Activated CD4-positive, alpha-beta T cell treated with anti-CD3 and anti-CD28 coated beads, Interleukin-2, Interleukin-4, amounts not matched to agents 100 ng/mL and 50 ng/mL, durations not matched to agents 16 hours and 8 hours (primary cell): Measurements from ENCODE around the gene HOXB6.

ENCODE experiments used
- DNase-seq: peaks from one replicate; pipeline ENCODE4 v3.0.0-alpha.2; 2020; ENCODE audit warnings: low spot score

Gene HOXB6

DNA sequence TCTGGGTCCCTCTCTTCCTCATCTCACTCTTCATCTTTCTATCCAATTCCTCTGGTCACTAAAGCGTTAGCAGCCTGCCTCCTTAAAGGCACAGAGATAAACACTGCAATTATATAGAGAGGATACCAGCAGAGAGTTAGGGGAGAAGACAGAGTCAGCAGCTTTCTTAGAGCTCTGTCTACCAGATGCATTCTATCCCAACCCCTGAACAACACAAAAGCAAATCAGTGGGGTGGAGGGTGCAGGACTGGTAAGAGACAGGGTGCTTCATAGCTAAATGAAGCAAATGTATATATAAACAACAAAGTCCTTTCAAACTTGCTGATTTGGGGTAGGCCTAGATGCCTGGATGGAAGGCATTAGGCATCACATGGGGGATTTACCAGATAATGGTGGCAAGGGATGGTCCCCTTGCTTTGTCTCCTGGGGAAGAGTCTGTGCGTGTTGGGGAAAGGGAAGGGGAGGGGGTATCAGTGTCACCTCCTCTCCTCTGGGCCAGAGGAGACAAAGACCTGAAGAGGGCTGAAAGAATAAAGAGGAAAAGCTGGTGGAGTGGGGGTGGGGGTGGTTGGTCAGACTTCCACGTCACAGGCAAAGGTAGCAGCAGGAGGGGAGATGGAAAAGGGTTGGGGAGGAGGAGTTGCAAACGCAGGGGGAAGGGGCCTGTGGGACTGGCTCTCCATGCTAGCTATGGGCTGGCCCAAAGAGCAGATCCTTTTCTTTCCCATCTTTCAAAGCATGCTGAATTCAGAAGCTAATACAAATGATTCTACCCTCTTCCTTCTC is 38.7 kb downstream of the HOXB6 start:
- no peak for DNase-seq

DNA sequence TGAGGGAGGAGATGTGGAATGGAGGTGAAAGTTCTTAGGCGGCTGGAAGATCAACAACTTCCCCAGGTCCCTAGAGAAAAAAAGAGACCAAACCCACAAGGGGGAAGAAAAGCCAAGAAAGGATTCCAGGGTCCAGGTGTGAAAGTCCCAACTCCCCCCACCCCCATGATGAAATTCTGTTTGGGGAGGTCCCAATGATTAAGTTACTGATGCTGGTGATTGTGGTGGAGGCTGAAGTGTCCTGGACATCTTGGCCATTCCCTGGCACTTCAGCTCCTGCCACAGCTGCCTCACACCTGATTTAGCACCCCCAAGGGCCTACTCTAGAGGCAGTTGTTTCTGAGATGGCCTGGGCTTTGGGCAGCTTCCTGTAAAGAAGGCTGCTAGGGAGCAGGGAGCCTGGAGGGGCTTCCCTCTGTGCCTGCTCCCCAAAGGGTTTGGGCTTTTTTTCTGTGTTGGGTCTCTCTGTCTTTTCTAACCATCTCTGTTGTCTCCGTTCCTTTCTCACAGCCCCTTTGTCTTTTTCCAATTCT is 39.7 kb downstream of the HOXB6 start:
- no peak for DNase-seq

DNA sequence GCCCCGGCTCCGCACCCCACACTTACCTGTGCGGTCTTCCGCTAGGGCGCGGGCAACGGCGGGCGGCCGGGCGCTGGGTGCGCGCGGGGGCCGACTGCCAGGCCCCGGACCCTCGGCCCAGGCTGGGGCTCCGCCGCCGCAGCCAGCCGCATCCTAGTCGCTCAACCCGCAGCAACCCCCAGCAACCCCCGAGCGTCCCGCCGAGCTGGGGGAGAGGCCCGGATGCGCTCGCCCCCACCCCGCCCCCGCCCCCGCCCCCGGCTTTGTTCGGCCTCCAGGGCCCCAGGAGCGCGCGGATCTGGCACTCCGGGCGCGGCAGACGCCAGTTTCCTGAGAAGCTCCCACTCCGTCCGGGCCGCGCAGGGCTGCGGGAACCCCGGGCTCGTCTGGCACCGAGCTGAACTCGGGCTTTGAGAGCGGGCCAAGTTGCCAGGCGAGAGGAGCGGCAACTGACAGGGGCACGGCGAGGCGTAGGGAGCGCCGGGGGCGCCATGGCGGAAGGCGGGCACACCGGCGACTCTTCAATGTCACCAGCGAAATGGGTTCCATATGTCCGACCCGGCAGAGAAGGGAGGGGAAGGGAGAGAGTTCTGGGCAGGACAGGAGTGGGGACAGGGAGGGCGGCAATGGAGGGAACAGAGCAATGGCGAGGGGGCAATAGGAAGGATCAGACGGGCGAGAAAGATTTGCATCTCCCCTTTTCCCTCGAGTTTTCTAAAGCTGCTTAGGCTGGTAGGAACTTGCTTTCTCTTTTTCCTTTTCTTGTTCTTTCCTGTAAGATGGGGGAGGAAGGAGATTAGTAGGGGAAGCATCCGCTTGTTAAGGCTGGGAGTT is 40.4 kb downstream of the HOXB6 start:
- no peak for DNase-seq

DNA sequence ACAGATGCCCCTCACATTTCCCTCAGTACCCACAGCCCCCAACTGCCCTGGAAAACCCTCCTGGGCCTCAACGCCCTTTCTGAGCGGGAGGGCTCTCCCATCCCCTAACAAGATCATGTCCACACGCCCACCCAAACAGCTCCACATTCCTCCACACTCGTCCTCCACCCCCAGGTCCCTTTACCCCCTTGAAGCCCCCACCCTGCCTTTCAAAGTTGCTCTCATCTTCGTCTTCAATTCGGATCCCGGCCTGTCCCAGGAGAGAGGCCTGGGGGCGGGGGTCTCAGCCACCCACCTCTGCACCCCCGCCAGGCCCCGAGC is 41.0 kb downstream of the HOXB6 start:
- no peak for DNase-seq

DNA sequence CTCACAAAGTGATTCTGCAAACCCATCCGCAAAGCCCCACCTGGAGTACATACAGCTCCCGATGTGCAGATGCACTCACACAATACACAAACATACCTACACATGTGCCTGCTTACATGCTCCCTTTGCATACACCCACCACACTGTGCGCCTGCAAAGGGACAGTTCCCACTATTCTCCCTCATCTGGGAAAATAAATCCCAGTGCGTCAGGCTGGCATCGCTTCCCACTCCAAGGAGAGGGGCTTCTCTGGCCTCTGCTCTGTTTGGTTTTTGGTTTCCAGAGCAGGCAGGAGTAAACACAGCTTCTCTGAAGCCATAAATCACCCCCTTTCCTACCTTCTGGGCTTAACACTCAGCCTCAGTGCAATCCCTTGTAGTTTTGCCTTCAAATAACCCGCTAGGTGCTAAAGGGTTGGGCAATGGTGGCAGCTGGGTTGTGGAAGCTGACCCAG is 41.4 kb downstream of the HOXB6 start:
- DNase-seq, result no peak

DNA sequence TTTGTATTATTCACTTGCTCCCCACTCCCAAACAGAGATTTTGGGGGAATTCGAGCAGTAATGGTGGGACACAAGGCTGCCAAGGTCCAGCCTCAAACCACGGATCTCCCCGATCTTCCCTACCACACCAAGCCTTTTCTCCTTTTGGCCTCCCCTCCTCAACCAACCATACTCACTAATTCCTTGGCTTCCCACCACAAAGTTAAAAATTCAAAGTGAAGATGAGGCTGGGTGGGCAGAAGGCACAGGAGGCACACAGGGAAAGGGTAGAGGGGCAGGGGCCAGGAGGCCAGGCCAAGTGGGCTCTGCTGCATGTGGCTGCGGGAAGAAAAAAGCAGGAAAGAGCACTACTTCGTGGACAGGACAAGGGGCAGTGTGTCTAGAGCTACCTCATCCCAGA is 41.9 kb downstream of the HOXB6 start:
- DNase-seq, result no peak

DNA sequence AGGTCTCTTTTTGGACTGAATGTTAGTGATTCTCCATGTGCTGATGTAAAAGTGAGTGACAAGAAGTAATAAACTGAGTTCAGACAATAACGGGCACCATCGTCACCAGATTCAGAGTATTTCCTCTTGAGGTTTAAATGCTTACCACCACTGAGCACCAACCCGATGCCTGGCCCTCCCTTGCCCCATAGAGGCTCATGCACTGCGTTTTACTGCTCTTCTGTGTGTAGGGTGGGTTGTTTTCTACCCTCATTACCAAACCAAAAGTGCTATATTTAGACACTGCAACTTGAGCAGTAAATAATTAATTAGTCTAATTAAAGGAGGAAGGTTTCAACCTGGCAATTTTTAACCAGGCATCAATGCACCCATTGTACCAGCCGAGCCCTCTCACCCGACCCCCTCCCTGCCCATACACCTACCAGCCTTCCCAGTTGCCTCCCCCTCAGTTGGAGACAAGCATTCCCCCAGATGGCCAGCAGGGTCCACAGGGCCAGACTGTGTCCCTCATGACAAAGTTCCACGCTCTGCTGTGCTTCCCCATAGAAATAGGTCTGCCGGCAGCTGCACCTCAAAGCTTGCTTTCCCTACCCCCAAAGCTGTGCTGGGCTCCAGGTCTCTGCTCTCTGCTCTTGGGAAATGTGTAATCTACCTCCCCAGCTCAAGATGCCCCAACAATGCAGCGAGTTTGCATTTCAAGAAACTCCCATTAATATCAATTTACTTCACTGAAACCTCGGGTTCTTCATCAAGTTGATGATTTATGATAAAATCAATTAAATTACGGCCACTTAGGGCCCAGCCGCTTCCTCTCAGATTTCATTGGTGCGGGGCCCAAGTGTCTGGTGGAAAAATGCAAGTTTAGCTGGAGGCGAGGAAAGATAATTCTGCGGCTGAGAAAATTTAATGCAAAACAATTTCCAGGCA is 42.6 kb downstream of the HOXB6 start:
- DNase-seq, result no peak

DNA sequence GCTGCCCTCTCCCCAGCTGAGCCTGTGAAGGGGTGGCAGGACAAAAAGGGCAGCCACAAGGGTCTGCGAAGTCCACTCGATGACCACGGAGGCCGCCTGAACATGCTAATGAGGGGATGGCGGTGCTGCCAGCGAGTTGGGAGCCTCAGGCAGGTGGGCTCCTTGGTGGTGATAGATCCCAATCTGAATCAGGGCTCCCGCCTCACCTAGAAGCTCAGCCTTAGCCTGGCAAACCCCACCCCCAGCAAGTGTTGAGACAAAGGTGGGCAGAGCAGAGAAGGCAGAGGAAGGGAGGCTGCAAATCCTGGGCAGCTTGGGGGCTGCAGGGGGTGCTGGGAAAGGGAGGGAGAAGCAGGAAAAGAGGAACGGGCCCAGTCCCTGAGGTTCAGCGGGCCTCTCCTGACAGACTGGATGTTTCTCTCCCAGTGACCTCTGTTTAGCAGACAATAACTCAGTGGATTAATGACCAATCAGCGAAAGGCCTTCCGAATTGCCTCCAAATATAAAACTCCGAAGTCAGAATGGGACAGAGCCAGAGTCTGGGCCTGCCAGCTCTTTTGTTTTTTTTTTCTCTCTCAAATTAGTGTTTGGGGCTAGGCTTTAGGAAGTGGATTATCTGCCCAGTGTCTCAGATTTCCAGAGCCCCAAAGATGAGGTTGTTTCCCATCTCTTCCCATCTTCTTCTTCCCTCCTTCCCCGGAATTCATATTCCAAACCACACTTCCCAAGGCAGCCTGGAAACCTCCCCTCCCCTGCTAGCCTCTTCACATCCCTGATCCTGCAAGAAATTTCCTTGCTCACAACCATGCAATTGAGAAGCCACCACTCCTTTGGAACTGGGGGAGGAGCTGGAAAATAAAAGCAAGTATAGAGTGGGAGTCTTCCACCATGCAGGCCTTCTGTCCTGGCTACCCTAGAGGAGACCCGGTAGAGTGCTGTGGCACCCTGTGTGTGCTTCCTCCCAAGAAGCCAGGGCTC is 44.7 kb downstream of the HOXB6 start:
- no peak for DNase-seq

DNA sequence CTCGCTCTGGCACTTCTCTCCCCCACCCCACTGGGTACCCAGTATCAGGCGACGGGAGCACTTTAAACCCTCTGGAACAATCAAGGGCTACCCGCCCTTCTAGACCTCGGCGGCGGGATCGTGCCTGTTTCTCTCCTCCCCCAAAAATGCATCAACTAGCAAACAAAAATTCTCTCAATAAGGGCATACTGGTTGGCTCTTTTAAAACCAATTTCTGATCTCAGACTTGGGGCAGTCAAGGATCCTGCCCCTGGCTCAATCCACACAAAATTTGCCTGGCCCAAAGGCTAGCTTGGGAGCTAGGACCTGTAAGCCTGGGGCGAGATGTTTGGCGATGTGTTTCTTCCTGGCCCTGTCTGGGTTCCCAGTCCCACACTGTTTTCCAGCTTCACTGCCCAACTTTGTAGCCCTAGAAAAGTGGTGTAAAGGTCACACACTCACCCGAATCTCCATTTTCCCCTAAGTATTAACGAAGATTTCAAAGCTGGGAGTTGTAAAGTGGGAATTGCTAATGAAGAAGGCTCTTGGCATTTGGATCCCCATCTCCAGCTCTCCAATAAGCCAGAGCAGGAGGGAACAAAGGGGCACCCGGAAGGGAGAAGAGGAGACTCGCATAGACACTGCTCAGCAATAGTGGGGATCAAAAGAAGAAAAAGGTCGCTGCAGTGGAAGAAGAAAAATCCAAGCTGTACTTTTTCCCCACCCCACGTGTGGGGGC is 45.5 kb downstream of the HOXB6 start:
- no peak for DNase-seq

DNA sequence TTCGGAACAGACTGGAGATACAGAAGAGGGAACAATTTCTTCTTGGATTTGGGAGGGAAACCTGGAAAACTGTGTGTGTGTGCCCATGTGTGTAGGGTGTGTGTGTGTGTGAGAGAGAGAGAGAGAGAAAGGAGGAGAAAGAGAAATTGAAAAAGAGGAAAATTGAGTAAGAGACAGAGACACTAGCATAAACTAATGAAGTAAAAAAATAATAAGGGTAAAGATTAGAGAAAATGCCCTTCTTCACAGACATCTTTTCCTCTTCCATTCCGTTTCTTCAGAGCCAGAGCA is 46.0 kb downstream of the HOXB6 start:
- DNase-seq, result no peak

DNA sequence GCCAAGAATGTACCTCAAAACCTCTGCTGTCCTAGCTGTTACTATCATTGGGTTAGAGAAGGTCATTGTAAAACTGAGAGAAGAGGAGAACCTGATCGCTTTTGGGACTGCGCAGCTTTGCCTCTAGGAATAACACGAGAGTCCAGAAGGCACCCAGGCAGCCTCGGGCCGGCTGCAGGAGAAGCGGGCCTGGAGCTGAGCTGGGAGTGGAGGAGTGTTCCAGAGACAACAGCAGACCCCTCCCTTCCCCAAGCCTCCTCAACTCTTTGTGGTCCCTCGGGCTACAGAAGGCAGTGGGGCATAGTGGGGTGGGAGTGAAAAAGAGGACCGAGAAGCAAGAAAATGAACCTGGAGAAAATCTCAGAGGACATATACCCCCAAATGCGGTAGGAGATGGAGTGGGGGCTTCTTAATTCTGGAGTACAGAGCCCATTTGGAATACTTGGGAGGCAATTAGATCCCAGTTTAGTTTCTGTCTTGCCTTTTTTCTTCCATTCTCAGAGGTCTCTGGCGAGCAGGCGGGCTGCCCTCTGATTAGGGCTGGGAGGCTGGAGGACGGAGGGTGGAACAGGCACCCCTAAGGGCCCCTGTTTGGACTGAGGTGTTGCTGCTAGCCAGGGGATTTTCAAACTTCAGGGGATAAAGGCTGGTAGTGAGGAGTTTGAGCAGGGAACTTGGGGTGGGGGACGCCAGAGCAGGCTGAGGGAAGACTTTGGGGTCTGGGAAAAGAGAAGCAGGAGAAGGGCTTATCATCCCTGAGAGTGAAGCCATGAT is 46.5 kb downstream of the HOXB6 start:
- no peak for DNase-seq

DNA sequence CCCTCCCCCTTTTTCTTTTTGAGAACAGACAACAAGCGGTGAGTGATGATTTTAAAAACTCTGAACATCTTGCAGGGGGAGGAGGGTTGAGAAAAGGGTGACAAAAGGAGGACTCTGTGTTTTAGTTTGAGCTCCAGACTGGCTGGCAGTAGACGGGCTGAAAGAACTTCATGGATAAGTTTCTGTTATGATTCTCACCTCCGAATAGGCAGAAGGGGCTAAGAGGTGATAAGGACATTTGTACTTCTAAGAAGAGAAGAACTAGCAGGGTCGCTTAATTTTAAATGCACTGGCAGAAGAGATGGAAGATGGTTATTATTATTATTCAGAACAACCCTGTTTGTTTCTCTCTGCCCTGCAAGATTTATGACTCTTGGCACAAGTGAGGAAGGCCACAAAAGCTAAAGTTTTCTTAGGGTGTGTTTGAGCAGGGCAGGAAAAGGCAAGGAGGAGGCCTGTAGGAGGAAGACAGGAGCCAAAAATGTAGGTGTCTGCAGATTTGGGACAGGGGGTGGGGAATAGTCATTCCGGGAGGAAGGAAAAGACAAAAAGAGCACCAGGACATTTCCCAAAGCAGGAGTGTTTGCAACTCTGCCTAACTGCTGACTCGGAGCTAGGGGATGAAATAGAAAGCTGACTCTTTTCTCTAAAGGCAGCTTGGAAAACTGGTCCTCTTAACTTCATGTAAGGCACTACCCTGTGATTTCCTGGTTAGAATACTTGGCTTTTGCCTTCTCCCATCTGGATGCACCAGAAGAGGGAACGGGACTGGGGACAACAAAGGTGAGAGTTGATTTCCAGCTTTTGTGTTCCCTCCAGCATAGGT is 48.0 kb downstream of the HOXB6 start:
- no peak for DNase-seq

DNA sequence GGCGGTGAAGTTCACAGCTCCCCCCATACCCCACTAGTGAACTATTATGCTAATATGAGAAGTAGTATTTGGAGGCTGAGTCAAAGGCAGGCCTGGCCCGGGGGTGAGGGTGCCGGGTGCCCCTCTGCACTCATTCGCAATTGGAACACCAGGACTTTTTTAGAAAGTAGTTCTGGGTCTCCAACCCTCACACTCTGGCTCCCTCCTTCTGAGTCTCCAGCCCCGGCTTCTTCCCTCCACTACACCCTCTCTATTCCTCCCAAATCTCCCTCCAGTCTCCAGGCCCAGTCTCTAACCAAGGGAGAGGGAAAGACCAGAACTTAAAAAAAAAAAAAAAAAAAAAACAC is 48.6 kb downstream of the HOXB6 start:
- no peak for DNase-seq

DNA sequence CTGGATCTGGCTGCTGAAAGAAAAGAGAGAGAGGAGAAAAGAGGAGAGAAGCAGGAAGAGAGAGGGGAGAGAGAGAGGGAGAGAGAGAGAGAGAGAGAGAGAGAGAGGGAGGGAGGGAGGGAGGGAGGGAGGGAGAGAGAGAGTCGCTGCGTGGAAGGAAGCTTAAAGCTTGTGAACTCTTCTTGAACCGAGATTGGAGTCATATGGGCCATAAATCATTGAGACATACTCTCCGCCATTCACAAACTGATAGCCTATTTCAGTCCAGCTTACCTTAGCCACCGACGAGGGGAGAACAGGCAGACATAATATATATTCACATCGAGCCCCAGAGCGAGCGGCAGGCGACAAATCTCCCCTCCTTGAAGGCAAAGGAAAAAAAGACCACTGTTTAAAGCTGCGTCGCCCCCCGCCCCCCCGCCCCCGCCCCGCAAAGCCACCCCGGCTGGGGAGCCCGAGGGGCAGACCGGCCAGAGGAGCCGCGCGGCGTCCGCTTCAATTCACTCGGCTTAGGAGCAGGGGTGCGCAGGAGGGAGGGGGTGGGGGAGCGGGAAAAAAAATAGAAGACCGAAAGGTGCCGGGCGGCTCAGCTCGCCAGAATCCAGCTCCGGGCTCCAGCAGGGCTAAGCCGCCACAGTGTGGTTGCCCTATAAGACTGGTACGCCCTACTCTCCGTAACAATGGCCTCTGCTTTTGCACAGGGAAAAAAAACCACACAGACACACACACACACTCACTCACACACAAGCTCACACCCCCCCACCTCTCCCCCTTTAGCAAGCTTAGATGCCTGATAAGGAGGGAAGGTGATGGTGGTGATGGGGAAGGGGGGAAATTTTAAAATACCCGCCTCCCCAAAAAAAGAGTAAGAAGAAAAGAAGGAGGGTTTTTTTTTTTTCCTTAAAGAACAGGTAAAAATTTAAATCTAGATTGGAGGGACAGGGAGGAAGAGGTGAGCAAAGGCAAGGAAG is 49.2 kb downstream of the HOXB6 start:
- no peak for DNase-seq

DNA sequence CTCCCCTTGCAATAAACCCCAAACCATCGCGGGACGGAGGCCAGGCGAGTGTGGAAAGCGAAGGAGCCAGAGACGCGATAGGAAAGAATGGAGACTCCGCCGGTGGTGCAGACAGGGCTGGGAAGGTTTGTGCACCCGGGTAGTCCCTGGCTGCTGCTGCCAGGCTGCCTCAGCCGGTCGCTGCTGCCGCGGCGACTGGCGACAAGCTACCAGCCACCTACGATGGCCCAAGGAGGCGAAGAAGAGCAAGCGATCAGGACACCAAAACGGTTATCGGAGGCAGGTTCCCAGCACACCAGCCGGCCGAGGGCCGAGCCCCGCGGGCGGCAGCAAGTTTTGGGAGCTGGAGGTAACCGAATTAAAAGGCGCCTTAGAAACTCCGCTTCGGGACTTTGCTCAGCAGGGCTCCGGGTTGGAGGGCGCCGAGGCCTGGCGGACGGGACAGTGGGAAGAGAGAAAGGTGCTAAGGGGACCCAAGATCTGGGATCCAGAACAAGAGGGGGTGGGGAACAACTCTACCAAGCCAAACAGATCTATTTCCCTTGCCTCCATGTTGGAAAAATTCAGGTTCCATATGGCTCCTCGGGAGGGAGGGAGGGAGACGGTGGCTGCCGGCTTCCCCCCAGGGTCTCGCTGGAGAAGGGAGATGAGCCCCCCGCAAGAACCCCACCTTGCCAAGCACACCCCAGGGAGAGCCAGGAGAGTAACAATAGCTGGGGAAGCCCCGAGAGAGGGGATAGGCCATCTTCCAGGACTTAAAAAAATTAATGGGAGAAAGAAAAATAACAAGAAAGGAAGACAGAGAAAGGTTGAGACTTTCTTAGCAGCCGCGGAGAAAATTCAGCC is 50.2 kb downstream of the HOXB6 start:
- DNase-seq, result no peak

DNA sequence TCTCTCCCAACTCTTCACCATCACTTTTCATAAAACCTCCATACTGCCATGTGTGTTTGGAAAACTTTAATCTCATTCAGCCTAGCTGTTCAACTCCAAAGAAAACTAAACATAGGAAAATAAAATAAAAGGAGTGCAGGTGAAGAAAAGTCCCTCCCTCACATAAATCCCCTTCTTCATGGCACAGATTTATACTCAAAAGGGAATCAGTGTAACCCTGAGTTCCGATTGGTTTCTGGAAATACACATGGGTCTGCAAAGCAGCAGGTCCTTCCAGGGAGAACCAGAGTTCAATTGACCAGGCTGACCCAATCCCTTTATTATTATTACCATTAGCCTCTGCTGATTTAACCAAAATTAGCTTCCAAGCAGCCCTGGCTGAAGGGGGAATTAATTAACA is 51.0 kb downstream of the HOXB6 start:
- no peak for DNase-seq

DNA sequence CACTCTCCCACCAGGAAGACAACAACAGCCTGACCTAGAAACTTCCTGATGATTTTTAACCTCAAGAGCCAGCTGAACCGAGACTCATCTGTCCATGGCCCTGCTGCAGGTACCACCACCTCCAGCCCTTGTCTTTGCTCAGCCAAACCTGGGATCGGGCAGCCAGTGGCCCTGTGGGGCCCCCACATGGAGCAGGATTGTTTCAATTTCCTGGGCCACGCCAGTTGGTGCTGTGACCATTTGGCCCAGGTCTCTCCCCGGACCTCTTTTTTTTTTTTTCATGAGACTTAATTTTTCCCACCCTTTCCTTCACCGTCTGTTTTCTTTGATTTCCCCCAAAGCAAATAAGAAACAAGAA is 51.6 kb downstream of the HOXB6 start:
- DNase-seq, result no peak
